HUDEP-2 (cell line): ENCODE results near the gene HSD17B1.

Experiments used
- DNase-seq, 76 experiments: peaks; one replicate each; lab custom pipeline; 2025; ENCODE audit not compliant: unreplicated experiment in 76 of 76; lab: John Stamatoyannopoulos, UW

The HSD17B1 gene

DNA sequence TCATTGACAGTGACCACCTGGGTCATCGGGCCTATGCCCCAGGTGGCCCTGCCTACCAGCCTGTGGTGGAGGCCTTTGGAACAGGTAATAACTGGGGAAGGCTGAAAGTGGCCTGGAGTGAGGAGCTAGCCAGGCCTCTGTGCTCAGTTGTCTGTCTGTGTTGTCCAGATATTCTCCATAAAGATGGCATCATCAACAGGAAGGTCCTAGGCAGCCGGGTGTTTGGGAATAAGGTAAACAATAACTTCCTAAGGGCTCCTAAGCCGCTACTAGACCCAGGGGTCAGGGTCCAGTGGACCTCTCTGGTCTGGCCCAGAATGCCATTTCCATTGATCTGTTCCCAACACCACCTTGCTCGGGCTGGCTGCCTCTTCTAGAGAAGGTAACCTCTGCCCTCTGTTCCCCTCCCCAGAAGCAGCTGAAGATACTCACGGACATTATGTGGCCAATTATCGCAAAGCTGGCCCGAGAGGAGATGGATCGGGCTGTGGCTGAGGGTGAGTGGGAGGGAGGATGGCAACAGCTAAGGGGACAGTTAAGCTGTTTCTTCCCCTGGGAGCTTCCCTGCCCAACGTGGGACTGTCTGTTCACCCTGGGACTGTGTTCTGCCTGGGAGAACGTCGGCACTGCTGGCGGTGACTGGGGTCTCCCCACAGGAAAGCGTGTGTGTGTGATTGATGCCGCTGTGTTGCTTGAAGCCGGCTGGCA, 12.2 kb downstream of the HSD17B1 start:
- DNase-seq: no peak

DNA sequence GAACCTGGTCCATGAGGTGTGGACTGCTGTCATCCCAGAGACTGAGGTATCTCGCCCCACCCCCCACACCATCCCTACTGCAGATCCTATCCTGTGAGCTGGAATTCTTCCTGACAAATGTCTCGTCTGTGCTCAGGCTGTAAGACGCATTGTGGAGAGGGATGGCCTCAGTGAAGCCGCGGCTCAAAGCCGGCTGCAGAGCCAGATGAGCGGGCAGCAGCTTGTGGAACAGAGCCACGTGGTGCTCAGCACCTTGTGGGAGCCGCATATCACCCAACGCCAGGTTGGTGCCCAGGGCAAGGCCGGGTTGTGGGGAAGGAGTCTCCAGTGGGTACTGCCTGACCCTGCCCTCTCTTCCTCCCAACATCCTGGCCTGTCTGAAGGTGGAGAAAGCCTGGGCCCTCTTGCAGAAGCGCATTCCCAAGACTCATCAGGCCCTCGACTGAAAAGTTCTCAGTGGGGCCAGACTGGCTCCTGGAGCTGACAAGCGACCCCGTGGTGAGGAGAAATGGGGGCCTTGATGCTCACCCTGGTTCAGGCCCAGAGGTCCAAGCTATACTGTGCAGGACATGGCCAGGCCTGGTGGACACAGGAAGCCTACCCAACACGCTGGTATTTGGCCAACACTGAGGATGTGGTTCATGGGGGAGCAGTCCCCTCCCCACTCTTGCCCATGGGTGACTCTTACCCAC, 12.9 kb downstream of the HSD17B1 start:
- DNase-seq: no peak

DNA sequence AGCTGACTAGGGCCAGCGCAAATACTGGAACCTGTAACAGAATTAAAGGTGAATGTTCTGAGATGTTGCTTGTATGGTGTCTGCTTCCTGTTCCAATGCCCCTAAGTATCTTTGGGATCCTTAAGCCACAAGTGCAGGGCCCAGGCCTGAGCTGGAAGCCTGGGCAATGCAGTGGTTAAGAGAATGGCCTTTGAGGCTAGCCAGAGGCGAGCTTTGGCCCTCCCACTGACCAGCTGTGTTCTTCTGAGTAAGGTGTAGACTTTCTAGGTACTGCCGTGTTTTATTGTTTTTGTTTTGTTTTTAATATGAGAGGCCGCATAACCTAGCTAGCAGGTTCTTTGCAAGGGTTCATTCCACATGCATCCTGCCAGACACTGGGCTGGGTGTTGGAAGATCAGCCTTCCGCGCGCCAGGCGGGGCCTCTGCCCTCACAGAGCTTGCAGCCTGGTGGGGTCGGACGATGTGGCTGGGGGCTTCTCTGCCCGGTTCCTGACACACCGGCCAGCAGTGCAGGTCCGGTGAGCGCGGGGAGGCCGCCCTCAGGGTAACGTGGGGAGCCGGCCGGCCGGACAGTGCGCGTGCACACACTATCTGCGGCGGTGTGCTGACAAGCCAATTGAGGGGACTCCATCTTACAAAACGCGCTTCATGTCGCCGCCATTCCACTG, 13.6 kb downstream of the HSD17B1 start:
- no peak for DNase-seq

DNA sequence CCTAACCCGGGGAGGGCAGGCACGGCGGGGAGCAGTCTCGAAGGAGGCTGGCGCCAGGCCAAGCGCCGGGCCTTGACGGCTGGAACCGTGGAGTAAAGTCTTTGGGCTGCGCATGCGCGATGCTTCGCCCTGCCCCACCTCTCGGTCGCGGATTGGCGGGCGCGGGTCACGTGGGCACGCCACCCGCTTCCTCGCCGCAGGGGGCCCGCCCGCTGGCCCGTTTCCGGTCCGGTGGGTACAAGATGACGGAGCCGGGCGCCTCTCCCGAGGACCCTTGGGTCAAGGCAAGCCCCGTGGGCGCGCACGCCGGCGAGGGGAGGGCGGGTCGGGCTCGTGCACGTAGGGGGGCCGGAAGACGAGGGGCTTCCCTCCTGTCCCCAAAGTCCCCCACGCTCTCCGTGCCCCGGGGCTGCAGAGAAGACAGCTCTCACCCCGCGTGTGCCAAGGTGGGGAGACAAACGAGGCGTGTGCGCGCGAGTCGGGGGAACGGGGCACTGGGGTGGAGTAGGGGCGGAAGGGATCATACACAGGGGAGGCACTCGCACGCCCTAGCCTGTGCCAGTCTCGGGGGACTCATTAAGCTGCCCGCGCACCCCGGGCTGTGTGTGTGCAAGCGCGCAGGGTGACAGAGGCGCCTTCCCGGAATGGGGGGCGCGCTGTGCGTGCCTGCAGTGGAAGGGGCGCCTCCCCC, 14.3 kb downstream of the HSD17B1 start, which contains the start of gene MLX:
Gene MLX, plus strand, starts transcription at position 218 of the 691 bp plus-strand sequence. Its CDS starts 25 bp downstream, at position 243.
- DNase-seq: peak in 75 of 76 experiments; percentile 25 to 95 (median 88)

DNA sequence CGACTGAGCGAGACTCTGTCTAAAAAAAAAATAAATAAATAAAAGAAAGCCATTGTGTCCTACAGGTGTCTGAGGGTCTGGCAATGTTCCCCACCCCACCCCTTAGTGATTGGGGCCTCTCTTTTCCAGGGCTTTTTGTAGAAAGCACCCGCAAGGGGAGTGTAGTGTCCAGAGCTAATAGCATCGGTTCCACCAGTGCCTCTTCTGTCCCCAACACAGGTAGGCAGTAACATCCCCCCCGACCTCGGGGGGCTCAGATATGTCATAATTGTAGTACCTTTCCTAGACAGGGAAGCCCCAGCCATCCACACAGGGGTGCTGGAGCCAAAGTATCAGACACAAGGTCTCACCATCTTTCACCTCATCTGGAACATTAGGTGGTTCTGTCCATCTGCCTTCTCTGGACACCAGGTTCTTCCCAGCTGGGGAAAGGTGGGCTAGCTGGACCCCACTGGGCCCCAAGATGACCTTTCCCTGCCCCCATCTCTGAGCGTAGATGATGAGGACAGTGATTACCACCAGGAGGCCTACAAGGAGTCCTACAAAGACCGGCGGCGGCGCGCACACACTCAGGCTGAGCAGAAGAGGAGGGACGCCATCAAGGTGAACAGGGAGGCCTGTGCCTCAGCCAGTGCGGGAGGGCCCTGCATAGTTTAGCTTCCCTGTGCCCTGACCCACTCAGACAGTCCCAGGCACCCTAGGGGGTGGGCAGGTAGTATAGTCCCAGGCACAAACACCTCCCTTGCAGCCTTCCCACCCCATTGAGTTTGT, 15.8 kb downstream of the HSD17B1 start:
- no peak for DNase-seq

DNA sequence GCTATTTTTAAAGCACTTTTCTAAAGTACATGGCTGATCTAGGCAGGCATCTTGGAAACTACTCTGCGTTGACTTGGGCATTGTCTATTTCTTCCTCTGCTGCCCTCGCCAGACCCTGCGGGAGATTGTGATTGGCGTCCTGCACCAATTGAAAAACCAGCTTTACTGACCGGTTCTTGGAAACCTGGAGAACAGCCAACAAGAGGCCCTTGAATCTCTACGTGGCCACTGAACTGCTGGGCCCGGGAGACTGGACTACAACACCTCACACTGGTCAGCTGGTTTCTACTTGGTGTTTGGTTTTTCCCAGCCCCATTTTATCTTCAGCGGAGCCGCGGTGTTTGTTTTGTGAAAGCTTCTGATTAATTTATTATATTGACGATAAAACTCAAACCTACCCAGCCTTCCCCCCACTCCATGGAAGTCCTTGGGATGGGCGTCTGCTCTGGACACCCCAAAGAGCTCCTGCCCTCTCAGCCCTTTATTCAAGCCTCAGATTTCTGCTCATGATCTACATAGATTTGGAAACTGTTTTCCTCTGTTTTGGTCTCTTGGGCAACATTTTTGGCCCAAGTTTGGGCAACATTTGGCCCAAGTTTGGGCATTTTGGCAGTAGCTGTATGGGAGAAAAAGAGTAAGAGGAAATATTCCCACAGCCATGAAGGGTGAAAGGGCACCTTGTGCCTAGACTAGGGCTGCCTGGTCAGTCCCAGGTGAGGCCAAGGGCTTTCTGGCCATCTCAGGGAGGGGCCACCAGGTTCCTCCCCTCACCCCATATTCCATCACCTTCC, 18.9 kb downstream of the HSD17B1 start:
- no peak for DNase-seq

DNA sequence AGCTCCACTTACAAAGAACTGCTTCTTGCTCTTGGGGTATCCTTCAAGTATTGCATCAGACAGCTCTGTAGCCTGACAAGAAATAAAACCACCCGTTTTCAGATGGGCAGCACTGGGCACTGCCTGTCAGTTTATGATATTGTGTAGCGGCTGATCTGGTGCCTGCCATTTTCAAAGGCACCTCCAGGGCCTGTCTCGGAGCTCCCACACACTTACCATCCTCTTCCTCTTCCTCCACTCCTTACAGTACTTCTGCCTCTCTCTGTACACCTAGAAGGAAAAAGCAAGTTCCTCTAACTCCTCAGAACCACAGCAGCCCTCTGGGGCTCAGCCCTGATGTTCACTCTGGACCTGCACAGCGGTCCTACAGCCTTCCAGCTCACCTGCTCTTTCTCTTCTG, 20.4 kb downstream of the HSD17B1 start:
- no peak for DNase-seq

DNA sequence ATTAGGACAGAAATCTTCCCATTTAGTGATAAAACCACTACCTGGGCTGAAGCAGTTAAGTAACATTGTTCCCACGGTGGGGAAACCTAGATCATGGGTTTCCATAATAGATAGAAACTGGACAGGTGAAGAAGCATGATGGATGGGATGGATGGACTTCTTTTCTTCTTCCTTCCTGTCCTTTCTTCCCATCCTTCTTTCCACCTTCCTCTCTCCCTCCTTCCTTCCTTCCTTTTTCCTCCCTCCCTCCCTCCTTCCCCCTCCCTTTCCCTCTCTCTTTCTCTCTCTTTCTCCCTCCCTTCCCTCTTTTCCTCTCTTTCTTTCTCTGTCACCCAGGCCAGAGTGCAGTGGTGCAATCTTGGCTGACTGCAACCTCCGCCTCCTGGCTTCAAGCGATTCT, 21.7 kb downstream of the HSD17B1 start:
- DNase-seq: no peak

DNA sequence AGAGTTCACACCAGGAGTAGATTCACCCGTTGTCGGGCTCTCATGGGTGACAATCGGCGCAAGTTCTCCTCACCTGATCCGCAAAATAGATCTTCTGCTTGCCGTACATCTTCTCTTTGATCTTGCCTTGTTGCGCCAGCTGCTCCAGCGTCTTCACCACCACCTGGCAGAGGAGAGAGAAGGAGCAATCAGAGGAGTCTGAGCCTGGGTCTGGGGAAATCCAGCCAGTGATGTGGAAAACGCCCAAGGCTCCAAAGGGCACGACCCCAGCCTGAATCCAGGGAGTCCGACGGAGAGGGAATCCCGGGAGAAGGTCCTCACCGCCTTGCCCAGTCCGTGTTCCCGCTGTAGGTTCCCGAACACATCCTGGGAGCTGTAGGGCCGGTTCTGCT, 24.4 kb downstream of the HSD17B1 start:
- DNase-seq: peak in 1 of 76 experiments; percentile 60

DNA sequence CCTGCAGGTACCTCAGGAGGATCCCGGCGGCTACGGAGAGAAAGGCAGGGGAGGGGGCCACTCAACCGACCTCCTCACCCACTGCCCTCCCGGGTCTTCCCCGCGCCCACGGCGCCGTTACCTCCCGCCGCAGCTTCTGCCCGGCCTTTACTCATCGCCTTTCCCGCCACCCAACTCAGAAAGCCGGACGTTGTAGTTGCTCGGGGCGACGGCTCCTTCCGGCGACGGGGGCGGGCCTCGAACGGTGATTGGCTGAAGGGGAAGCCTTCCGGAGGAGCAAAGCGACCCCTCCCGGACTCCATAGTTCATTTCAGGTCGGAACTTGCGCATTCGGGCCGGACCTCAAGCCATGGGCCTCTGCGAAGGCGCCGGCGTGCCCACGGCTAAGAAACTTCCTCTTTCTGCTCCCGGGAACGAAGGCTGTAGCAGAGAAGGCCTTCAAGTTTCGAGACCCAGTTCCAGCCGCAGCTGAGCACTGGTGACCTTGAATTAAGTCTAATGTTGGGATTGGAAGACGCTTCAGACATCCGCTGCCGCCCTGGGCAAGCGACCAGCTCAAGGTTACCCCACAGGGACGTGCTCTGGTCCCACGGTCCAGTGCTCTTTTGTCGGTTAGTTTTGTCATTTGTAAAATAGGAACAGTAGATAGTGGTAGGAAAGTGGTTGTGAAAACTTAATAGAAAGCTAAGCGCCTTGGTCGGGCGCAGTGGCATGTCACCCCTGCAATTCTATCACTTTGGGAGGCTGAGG, 25.0 kb downstream of the HSD17B1 start, which contains the start of gene PSMC3IP:
Gene PSMC3IP, minus strand, starts transcription at position 198 of the 750 bp plus-strand sequence. Its CDS starts 43 bp downstream, at position 155.
- DNase-seq: peak in 74 of 76 experiments; percentile 69 to 96 (median 90)

DNA sequence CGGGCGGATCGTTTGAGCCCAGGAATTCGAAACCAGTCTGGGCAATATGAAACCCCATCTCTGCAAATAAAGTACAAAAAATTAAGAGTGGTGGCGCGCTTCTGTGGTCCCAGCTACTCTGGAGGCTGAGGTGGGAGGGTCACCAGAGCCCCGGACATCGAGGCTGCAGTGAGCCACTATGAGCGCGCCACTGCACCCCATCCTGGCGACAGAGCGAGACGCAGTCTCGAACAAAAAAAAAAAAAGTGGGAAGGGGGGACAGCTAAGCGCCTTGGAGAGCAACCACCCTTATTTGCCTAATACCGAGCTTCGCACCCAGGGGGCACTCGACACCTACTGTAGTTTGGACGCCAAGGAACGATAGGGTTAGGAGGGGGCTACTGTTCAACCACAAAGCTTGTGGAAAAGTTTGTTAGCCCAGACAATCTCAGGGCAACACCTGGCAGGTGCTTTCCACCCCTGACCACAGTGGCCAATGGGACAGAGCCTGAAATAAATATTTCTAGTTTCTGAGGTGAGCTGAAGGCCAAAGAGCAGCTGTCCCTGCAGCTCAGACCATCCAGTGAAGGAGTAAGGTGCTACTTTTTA, 25.7 kb downstream of the HSD17B1 start:
- peak in 71 of 76 experiments; percentile 31 to 85 (median 67) for DNase-seq

DNA sequence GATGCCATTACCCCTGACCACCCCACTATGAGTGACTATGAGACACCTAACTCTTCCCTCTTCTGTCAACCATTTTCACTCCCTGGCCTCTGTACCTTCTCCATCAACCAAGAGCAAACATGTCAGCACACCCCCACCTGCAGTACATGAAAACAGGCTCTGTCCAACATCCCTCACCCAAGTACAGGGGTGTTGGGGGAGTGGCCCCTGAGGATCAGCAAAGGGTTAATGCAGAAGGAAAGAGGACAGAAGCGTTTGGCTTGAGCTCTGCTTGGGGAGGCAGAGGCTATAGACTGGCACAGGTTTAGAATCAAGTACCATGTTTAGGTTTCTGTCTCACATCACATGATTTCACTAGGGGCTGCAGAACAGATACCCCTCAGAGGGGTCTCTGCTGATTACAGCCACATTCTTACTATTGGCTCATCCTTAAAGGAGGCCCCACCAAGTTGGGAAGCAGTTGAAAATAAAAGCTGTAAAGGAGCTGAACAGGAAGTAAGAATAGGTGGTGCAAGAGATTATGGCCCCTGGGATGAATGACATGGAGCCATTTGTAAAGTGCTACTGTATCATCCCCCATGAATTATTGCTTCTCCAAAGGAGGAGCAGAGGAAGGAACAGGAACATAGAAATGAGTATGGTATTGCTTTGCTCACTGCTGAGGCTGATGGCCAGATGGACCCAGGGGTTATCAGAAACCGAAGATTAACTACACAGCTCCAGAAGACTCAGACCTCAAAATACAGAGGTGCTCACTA, 27.2 kb downstream of the HSD17B1 start:
- no peak for DNase-seq

DNA sequence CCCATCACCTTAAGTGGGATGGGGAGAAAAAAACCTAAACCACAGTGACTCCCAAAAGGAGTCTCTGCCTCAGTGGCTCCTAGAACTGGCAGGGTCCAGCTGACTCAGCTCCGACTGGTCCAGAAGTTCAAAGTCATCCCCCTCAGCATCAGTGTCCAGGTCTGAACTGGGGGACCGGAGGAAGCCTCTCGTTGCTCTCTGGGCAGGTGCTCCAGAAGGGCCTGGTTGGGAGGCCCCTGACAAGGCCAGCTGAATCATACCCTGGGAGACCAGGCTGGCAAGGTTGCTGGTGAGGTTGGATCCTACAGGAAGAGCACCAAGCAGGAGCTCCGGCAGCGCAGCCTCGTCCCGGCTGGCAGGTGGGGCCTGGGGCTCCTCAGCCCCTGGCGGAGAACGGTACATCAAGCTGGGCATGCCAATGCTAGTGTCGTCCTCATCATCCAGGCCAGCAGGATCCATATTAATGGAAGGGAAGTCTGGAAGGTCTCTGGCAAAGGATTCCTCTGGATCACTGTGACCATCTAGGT, 29.1 kb downstream of the HSD17B1 start:
- no peak for DNase-seq

DNA sequence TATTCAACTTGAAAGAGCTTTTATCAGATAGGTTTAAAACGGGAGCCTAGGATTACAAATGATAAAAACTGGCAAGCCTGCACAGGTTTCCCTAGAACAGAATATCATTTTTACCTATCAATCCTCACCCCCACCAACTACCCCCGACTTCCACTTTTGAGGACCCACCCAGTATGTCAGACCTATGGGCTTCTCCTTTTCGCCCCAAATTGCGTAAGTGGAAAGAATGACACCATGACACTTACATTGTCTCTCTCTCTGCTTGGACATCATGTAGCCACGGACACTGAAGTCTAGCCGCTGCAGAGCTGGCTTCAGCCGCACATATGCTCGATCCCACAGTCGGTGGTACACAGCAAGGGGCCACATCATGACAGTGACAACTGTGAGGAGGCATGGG, 32.2 kb downstream of the HSD17B1 start:
- no peak for DNase-seq

DNA sequence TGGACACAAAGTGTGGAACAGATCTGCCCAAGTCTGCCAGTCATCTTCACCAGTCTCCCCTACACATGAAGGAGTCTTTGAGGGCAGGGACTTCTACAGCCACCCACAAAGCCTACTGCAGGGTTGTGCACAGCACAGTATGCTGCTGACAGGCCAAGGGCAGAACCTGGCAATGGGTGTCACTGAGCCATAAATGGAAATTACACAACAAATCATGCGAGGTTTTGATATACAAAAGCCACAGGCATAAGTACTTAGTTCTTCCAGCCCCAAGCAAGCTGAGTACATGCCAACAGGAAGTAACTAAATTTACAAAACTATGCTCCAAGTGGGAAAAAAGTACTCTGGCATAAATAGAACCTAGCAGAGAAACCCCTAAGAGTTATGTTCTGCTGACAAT, 32.6 kb downstream of the HSD17B1 start:
- DNase-seq: no peak

DNA sequence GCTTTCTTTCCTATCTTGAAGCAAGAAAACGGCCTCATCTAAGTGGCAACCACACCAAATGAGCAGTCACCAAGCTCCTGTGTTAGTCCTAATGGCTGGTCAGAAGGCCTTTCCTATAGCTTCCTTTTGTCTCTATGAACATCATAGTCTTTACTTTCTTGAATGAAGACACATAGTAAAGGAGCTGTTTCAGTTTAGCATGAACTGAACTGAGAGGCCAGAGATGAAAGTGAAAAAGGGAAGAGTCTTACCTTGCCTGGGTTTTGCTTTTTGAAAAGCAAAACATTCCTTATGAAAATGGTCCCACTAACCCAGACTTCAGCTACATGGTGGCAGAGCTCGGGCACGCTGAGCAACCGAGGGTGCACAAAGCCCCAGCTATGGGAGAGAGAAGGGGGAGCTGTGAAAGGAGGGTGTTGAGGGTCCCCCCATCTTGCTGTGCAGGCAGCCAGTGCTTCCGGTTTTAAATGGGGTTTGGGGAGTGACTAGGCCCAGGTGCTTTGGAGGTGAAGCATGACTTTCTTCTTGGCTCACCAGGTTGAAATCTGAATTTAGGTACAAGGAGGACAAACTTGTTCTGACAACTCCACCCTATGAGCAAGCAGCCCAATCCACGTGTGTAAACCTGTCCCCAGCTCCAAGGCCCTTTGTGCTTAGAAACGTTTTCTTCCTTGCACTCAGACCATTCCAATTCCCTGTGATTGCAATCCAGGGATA, 33.9 kb downstream of the HSD17B1 start:
- no peak for DNase-seq

DNA sequence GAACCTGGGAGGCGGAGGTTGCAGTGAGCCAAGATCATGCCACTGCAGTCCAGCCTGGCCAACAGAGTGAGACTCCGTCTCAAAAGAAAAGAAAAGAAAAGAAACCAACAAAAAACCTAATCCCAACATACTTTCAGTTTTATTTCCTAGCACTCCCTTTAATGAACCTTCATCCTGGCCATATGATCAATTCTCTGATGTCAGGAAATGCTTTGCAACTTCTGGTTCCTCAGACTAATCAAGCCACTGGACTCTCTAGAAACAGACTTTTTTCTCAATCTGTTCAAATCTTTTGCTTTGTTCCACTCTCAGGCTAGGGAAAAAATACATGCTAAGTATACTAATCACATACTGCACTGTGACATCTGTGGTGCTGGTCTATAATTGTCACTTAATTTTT, 38.2 kb downstream of the HSD17B1 start:
- DNase-seq: no peak
